ENCODE data around the gene ACVR1B.

Gene ACVR1B

GRCh38 chr12:51917041-51917590, 34.4 kb upstream of the ACVR1B start:
- DNase-seq (ENCODE audit: low read depth in 2 of 3, low spot score in 2 of 3): no peak

DNA sequence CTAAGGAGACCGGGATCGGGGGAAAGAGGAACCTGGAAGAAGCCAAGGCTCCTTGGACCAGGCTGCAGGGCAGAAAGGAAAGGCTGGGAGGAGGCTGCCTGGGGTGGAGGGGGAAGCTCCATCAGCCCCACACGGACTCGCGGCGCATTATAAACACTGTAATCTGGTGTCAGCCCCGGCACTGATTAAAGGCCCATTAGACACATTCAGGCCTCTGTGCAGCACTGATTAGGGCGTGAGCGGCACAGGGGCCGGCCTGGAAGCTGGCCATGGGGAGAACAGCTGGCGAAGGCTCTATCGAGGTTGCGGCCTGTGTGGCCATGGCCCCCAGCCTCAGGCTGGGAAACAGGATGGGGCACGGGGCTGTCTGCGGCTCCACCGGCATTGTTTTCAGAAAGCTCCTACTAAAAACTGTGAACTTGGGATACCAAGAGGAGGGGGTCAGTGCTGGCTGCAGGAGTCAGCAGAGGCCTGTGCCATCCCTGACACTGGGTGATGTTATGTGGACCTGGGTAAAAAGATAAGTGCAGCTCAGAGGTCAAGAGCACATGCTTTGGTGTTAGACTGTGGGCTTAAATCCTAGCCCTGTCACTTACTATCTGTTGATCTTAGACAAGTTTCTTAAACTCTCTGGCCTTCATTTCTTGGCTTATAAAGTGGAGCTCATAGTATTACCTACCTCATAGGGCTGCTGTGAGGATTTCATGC, 33.6 kb upstream of the ACVR1B start:
- DNase-seq (ENCODE audit: low read depth in 2 of 3, low spot score in 2 of 3): no peak

DNA sequence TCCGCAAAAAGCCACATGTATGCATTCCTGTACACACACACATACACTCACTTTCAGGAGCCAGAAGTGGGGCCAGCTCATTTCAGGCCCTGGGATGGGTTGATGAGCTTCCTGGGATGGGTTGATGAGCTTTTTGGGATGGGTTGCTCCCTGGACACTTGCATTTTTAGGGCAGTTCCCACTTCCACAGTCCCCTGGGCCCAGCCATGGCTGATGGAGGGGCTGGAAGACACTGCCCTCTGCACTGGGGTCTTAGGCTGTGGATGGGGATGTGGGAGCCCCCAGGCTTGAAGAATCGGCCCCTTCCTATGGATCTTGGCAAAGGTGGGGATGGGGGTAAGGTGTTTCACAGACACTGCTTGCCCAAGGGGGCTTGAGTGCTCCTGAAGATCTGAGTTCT, 31.5 kb upstream of the ACVR1B start:
- no peak for DNase-seq (ENCODE audit: low read depth in 2 of 3, low spot score in 2 of 3)

DNA sequence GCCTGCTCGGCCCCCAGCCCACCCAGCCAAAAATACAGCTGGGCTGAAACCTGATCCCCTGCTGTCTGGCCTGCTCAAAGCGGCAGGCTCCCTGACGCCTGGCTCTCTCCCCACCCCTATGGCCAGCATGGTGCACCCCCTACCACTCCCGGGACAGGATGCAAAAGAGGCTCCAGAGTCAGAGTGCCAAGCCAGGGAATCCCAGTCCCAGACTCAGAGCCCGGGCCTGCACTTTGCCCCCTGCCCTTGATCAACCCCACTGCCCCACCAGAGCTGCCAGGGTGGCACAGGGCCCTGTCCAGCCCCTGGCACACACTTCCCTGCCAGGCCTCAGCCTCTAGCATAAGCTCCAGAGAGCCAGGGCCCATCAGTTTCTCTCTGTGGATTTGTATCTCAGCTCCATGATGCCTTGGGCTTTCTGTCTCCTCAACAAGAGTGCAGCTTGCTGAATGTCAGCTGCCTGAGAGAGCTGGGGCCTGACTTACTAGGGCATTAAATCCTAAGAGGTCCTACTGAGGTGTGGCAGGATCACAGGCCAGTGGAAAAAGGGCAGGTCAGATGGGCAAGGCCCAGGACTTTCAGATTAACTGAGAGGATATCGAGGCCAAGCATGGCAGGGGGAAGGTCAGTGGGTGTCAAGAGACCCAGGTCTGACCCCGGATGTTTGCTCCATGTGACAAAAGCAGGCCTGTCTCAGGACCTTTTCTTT, 30.3 kb upstream of the ACVR1B start:
- no peak for DNase-seq (ENCODE audit: low read depth in 2 of 3, low spot score in 2 of 3)

DNA sequence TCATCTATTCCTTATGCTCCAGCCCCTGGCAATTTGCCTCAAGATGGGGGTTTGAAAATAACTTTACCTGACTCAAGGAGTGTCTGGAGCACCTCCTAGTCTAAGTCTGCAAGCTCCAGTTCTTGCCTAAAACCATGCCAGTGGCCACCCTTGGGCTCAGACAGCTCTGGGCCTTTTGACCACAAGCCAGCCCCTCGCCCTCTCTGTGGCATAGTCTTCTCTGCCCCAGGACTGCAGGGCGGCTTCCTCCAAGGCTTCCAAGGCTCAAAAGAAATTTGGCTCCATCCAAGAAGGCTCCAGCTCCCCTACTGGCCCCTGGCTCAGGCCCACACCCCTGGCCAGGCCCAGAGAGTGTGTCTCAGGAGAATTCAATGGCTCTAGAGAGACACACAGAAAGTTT, 29.4 kb upstream of the ACVR1B start:
- no peak for DNase-seq (ENCODE audit: low read depth in 2 of 3, low spot score in 2 of 3)

- DNase-seq (ENCODE audit: low read depth in 2 of 3, low spot score in 2 of 3): no peak
Observed at GRCh38 chr12:51922762-51923505, 28.6 kb upstream of the ACVR1B start.

DNA sequence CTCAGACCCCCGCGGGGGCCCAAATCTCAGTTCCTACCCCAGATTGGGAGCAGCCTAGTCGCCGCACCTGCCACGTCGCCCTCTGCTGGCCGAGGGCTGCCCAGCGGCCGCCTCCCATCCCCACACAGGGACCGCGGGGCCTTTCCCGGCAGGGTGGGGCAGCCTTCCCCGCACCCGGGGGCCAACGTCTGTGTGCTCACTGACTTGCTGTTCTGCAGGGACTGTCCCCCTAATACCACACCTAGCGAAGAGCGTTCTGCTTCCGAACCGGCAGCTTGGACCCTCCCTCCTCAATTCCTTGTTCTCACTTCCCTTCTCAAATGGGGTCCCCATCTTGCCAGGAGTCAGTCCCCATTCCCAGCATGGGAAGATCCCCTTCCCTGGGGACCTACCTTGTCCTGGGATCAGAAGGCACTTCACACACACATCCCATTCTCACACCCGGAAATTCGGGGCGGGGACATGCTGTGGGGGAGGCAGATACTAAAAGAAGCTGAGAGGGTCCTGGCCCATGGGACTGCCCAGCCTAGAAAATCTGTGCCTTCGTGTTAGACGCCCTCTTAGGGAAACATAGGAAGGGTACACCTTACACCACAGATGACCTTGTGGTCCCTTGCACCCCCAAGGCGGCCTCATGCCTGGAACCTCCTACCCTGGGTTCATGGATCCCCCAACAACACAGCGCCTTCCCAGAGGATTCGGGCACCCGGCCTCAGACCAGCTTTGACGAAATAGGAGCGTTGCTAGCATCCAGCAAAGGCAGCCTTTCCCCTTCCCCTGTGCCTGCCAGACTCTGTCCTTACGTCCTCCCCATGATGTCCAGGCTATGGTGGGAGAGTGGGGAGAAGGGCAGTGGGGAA, 27.8 kb upstream of the ACVR1B start:
- peak; percentile 16 to 41 (median 34) for DNase-seq (ENCODE audit: low read depth in 2 of 3, low spot score in 2 of 3)

- no peak for DNase-seq (ENCODE audit: low read depth in 2 of 3, low spot score in 2 of 3)
Observed at GRCh38 chr12:51924551-51925319, 26.8 kb upstream of the ACVR1B start.

DNA sequence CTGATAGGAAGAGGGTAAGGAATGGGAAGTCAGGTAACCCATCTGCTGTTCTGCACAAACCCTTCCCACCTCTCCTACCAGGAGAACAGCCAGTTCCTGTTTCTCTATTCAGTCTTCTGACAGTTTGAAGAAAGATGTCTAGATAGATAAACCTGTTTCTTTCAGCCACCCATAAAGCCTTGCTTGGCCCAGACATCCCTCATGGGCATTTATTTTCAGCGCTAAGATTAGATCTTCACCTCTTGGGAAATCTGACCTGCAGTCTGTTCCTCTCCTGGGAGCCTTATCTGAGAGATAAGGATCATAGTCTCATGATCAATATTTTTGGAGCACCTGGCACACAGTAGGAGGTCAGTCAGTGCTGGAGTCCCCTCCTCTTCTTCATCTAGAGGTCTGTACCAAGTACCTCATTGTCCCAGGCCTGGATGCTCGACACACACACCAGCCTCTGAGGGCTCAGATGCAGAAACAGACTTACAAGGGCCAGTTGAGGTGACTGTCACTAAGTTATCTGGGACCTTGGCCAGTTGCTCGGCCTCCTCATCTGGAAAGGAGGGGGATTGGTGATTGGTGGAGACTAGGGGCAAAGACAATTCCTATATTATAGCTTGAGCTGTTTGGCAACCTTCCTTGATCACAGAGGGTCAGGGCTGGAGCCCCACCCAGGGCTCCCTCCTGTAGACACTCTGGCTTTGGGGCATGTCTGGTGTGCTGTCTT, 26.0 kb upstream of the ACVR1B start:
- DNase-seq (ENCODE audit: low read depth in 2 of 3, low spot score in 2 of 3): no peak

GRCh38 chr12:51926064-51926632, 25.4 kb upstream of the ACVR1B start:
- DNase-seq (ENCODE audit: low read depth in 2 of 3, low spot score in 2 of 3): no peak

DNA sequence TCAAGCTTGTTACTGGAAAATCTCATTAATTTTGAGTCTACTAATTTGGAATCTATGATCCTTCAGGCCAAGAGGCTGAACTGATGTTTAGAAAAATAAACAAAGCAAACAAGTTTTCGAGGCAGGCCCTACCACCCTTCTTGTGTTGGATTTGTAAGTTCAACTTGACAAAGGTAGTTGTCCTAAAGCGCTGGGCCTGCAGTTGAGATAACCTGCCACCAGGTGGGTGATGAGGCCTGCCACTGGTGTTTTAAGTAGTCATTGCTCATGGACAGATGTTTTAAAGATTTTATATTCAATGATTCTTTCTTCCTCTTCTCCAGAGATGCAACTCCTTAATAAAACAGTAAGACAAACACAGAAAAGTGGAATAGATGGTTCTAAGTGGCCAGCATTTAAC, 24.8 kb upstream of the ACVR1B start:
- DNase-seq (ENCODE audit: low read depth in 2 of 3, low spot score in 2 of 3): no peak

GRCh38 chr12:51932218-51933076, 19.1 kb upstream of the ACVR1B start:
- DNase-seq (ENCODE audit: low read depth in 2 of 3, low spot score in 2 of 3): no peak

GRCh38 chr12:51934080-51934479, 17.4 kb upstream of the ACVR1B start:
- DNase-seq (ENCODE audit: low read depth in 2 of 3, low spot score in 2 of 3): no peak

GRCh38 chr12:51937926-51938325, 13.6 kb upstream of the ACVR1B start:
- DNase-seq (ENCODE audit: low read depth in 2 of 3, low spot score in 2 of 3): no peak

GRCh38 chr12:51938726-51939125, 12.8 kb upstream of the ACVR1B start:
- DNase-seq (ENCODE audit: low read depth in 2 of 3, low spot score in 2 of 3): no peak

DNA sequence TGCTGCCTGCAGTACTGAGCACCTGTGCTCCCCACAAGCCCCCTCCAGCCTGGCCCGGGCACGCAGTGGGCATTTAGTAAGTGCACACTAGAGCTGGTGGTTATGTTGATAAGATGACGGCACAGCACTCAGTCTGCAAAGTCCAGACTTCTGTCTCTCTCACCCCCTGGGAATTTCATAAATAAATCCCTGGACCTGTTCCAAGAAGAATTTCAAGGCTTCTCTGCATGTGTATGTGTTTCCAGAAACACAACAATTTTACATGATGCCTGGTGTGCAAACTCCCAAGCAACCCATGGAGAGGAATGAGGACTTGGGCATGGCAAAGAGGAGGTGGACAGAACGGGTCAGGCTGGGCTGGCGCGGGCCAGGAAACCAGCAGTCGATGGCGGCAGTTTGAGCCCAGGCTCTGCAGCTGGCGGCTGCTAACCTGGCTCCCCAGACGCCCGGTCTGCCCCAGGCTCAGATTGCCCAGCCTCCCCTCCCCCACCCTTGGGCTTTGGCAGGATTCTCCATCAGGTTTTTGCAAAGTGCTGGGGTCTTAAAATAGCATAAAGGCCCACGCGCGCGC, 10.4 kb upstream of the ACVR1B start:
- DNase-seq (ENCODE audit: low read depth in 2 of 3, low spot score in 2 of 3): no peak

DNA sequence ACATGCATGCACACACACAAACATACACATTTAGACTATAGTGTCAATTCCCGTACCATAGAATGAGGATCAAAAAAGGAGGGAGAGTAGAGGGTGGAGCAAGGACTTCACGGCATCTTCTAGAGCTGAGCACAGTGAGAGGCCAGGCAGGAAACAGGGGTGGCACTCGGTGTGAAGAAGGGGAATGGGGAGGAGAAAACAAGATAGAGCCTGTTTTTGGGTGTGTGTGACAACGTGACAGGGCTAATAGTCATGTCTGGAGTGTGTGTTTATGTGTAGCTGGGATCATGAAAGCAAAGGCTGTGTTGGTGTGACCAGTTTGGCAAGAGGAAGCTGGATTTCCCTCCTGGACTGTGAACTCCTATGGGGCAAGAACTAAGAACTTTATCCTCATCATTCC, 9.9 kb upstream of the ACVR1B start:
- DNase-seq (ENCODE audit: low read depth in 2 of 3, low spot score in 2 of 3): no peak

DNA sequence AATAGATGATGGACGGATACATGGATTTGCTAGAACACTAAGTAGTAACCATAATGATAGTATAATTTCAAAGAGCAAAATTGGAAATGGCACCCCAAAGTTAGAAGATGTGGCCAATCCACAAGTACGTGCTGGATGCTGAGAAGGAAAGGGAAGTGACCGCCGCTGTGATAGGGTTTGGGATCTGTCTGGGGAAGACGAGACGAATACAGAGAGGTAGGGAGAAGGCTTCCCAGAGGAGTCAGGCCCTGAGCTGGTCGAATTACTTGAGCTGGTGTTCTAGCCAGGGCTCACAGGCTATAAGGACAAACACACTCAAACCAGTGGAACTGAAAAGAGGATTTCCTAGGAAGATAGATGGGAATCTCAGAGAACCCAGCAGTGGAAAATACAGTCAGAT, 9.4 kb upstream of the ACVR1B start:
- no peak for DNase-seq (ENCODE audit: low read depth in 2 of 3, low spot score in 2 of 3)
